PC-3 (cell line): ENCODE results near the gene FAM163B. TPM values are rescaled to one million over a fixed set of nuclear protein-coding genes. Genes with fewer than 3 reads are reported as not detected.

Source experiments
- ATAC-seq: fragments of 200-7000 bp; cut with Tn5 transposase; 2 replicates; pipeline ENCODE4 v1.9.1; 2020; ENCODE audit warnings: mild to moderate bottlenecking, moderate library complexity
- BruUV-seq: library from RNA; stranded (reverse); fragments of 400-500 nt; replicated peaks from 2 replicates; lab custom pipeline; 2021; lab: Mats Ljungman, UMichigan
- CTCF ChIA-PET: fragments of 300-600 bp; sonication (Branson Sonifier 250); formaldehyde crosslinking; loops from one replicate; lab custom pipeline; 2022; ENCODE audit warnings: antibody characterized with exemption; lab: Charles Lee
- POLR2A ChIA-PET: fragments of 300-600 bp; sonication (Branson Sonifier 250); formaldehyde crosslinking; loops from one replicate; lab custom pipeline; 2022; ENCODE audit warnings: antibody characterized with exemption; ENCODE audit not compliant: unreplicated experiment; lab: Charles Lee
- DNase-seq: peaks from one replicate; pipeline ENCODE4 v3.0.0-alpha.2; 2015
- H2AFZ ChIP-seq: fragments of 300-600 bp; sonication (generic); 2 replicates; pipeline ENCODE4 v1.6.0; 2016; ENCODE audit warnings: antibody characterized with exemption, low read length
- H3F3A ChIP-seq: fragments of 300-600 bp; sonication (generic); one replicate; pipeline ENCODE4 v1.6.0; 2017; ENCODE audit warnings: antibody characterized with exemption, low read length, control low read depth, mild to moderate bottlenecking; ENCODE audit not compliant: unreplicated experiment
- H3K27ac ChIP-seq: fragments of 300-600 bp; sonication (generic); 2 replicates; pipeline ENCODE4 v1.5.1; 2016; ENCODE audit warnings: mild to moderate bottlenecking, low read length
- H3K27me3 ChIP-seq: fragments of 300-600 bp; sonication (generic); 2 replicates; pipeline ENCODE4 v1.6.1; 2016; ENCODE audit warnings: low read length, mixed read lengths
- H3K36me3 ChIP-seq: fragments of 300-600 bp; sonication (generic); 2 replicates; pipeline ENCODE4 v1.6.1; 2016; ENCODE audit warnings: low read depth, mixed run types, low read length, mixed read lengths
- H3K4me1 ChIP-seq: fragments of 300-600 bp; sonication (generic); 2 replicates; pipeline ENCODE4 v1.5.1; 2016; ENCODE audit warnings: low read length; ENCODE audit not compliant: insufficient read depth
- H3K4me2 ChIP-seq: fragments of 300-600 bp; sonication (generic); 2 replicates; pipeline ENCODE4 v1.6.0; 2016; ENCODE audit warnings: low read length
- H3K4me3 ChIP-seq: fragments of 300-600 bp; sonication (generic); 2 replicates; pipeline ENCODE4 v1.5.1; 2016; ENCODE audit warnings: mild to moderate bottlenecking, low read length, mixed read lengths
- H3K79me2 ChIP-seq: fragments of 300-600 bp; sonication (generic); 2 replicates; pipeline ENCODE4 v1.6.1; 2017; ENCODE audit warnings: low read length, mixed read lengths
- H3K9ac ChIP-seq: fragments of 300-600 bp; sonication (generic); 2 replicates; pipeline ENCODE4 v1.6.0; 2016; ENCODE audit warnings: mild to moderate bottlenecking, low read length
- H3K9me2 ChIP-seq: fragments of 300-600 bp; sonication (generic); replicated peaks from 2 replicates; pipeline ENCODE4 v1.6.1; 2016; ENCODE audit warnings: mixed run types, low read length, mixed read lengths
- H3K9me3 ChIP-seq: fragments of 300-600 bp; sonication (generic); 2 replicates; pipeline ENCODE4 v1.6.1; 2016; ENCODE audit warnings: low read length, mixed read lengths
- H4K20me1 ChIP-seq: fragments of 300-600 bp; sonication (generic); 2 replicates; pipeline ENCODE4 v1.6.1; 2016; ENCODE audit warnings: low read length, mixed read lengths
- EZH2 ChIP-seq: fragments of 300-600 bp; sonication (generic); IDR thresholded peaks from one replicate; pipeline ENCODE4 v1.6.1; 2017; ENCODE audit warnings: antibody characterized with exemption, mild to moderate bottlenecking, low read length; ENCODE audit not compliant: unreplicated experiment
- EZH2phosphoT487 ChIP-seq: fragments of 300-600 bp; sonication (generic); IDR thresholded peaks from 2 replicates; pipeline ENCODE4 v1.6.1; 2018; ENCODE audit warnings: mild to moderate bottlenecking, antibody characterized with exemption, low read length, borderline replicate concordance
- intact Hi-C: fragments of 100-400 bp; cut with micrococcal nuclease; formaldehyde crosslinking; loops from 2 replicates; pipeline ENCODE4 v1.9.0; 2023
- total RNA-seq: library from RNA; depleted of rRNA; stranded (reverse); fragments of >200 nt; gene quantifications from 2 replicates; pipeline ENCODE4 v1.2.3, GENCODE V29; 2014
- TF ChIP-seq, protein P1 (sequence below): fragments of 300-600 bp; sonication (generic); conservative IDR thresholded peaks from 2 replicates; pipeline ENCODE4 v1.5.1; 2017; ENCODE audit warnings: antibody characterized with exemption, low read depth, mild to moderate bottlenecking, low read length

Gene FAM163B
- total RNA-seq, 1 experiment from 2014 or later, result not detected

DNA sequence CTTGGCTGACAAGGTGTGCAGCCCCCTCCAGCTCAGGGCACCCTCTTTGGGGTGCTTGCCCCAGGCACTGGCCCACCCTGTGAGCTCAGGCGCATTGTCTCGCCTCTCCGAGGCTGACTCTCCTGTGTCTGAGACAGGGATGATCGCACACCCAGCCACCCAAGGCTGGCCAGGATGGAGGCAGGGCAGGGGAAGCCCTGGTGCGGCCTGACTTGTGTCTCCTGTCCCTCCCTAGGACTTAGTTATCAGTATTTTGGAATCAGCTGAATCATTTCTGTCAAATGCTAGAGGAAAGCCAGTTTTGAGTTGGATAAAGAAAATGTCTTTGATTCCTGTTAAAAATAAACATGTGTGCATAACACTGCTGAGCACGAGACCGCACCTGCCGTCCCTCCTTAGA is 24.5 kb upstream of the FAM163B start:
- ChIA-PET CTCF (no interaction called here), POLR2A (no interaction called here)
- no peaks in the 10 kb centered on the region for H3K9me3 ChIP-seq
- ATAC-seq, result no peak
- no peak for DNase-seq
- H3K79me2 ChIP-seq, result no peaks in the 10 kb centered on the region
- intact Hi-C loops, result no loop called here
- no peaks in the 10 kb centered on the region for H4K20me1 ChIP-seq
- BruUV-seq, result no TSS peak
- no peaks in the 10 kb centered on the region for H3K9me2 ChIP-seq
- H3K27ac ChIP-seq, result no peak overlapping the region
- H3F3A ChIP-seq, result no peaks in the 10 kb centered on the region
- H3K27me3 ChIP-seq, result no peaks in the 10 kb centered on the region
- TF ChIP-seq EZH2phosphoT487, result no peak
- no peak for TF ChIP-seq EZH2
- TF ChIP-seq, protein P1, sequence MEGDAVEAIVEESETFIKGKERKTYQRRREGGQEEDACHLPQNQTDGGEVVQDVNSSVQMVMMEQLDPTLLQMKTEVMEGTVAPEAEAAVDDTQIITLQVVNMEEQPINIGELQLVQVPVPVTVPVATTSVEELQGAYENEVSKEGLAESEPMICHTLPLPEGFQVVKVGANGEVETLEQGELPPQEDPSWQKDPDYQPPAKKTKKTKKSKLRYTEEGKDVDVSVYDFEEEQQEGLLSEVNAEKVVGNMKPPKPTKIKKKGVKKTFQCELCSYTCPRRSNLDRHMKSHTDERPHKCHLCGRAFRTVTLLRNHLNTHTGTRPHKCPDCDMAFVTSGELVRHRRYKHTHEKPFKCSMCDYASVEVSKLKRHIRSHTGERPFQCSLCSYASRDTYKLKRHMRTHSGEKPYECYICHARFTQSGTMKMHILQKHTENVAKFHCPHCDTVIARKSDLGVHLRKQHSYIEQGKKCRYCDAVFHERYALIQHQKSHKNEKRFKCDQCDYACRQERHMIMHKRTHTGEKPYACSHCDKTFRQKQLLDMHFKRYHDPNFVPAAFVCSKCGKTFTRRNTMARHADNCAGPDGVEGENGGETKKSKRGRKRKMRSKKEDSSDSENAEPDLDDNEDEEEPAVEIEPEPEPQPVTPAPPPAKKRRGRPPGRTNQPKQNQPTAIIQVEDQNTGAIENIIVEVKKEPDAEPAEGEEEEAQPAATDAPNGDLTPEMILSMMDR, result no peak
- H2AFZ ChIP-seq, result no peak overlapping the region
- H3K4me2 ChIP-seq, result no peak overlapping the region
- no peaks in the 10 kb centered on the region for H3K36me3 ChIP-seq
- H3K4me1 ChIP-seq, result no peaks in the 10 kb centered on the region
- H3K4me3 ChIP-seq, result no peak overlapping the region
- no peak overlapping the region for H3K9ac ChIP-seq

DNA sequence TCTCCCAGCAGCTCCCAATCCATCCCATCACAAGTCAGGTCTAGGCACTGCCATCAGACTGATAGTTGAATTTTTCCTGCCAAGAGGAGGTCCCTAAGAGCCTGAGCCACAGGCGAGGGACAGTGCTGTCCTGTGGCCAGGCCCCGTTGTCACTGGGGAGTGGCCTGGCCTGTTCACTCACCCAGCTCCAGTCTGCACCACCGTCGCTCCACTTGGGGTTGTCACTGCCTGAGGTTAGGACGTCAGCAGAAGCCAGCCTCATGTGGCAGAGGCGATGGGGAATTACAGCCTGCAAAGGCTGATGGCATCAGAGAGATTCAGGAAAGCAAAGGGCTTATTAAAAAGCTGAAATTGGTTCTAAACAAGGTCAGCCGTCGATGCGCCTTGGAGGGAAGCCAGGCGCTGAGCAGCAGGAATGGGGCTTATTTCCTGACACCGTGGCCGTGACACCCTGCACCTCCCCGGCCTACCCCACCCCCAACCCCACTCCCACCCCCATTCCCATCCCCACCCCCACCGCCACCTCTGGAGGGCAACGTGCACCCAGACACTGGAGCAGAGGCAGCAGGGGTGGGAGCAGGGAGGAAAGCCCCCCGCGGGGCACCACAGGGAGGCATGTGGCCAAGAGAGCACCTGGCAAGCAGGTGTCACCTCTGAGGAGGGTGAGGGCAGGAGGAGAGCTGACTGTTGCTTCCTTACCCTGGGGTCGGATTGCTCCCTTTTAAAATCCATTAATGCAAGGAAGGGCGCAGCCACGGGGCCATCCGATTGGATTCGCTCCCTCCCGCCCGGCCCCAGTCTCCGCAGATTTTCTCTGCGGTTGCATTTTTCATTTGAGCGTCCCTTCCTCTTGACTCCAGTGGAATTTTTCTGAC is 23.9 kb upstream of the FAM163B start:
- no peaks in the 10 kb centered on the region for H3K9me3 ChIP-seq
- TF ChIP-seq, protein P1, result no peak
- TF ChIP-seq EZH2, result no peak
- no peak for TF ChIP-seq EZH2phosphoT487
- no peak overlapping the region for H2AFZ ChIP-seq
- POLR2A ChIA-PET, result no interaction called here
- DNase-seq (no peak), ATAC-seq (no peak)
- no peaks in the 10 kb centered on the region for H4K20me1 ChIP-seq
- H3K27ac ChIP-seq, result no peak overlapping the region
- no TSS peak for BruUV-seq
- no peak overlapping the region for H3K4me3 ChIP-seq
- intact Hi-C loops, result no loop called here
- no peaks in the 10 kb centered on the region for H3F3A ChIP-seq
- H3K9ac ChIP-seq, result no peak overlapping the region
- no peaks in the 10 kb centered on the region for H3K4me1 ChIP-seq
- H3K79me2 ChIP-seq, result no peaks in the 10 kb centered on the region
- no peaks in the 10 kb centered on the region for H3K36me3 ChIP-seq
- H3K27me3 ChIP-seq, result 0 out of 2 replicates have a peak, but pooled peaks cover 5% of the 10 kb centered on the region
- CTCF ChIA-PET, result no interaction called here
- no peaks in the 10 kb centered on the region for H3K9me2 ChIP-seq
- no peak overlapping the region for H3K4me2 ChIP-seq

GRCh38 chr9:133631111-133631510 is 21.9 kb upstream of the FAM163B start:
- BruUV-seq, result no TSS peak
- ATAC-seq, result no peak
- intact Hi-C loops, result no loop called here
- Histone ChIP-seq H3K4me1 (no peaks in the 10 kb centered on the region), H3K79me2 (no peaks in the 10 kb centered on the region), H3F3A (no peaks in the 10 kb centered on the region), H3K4me2 (no peak overlapping the region), H4K20me1 (no peaks in the 10 kb centered on the region), H3K9me3 (no peaks in the 10 kb centered on the region), H3K36me3 (no peaks in the 10 kb centered on the region), H2AFZ (no peak overlapping the region), H3K9ac (no peak overlapping the region), H3K27me3 (peaks cover 15% of the 10 kb centered on the region), H3K9me2 (no peaks in the 10 kb centered on the region), H3K27ac (no peak overlapping the region), H3K4me3 (no peak overlapping the region)
- POLR2A ChIA-PET, result no interaction called here
- TF ChIP-seq EZH2, result no peak
- TF ChIP-seq, protein P1, result no peak
- TF ChIP-seq EZH2phosphoT487, result no peak
- no peak for DNase-seq
- CTCF ChIA-PET, result no interaction called here
